ENCODE results near the gene DLG3. TPM values are rescaled to one million over a fixed set of nuclear protein-coding genes. Genes with fewer than 3 reads are reported as not detected.
A peak's percentile ranks its signal among the peaks of the same experiment; 100 is the strongest.

The DLG3 gene
- total and polyA plus RNA-seq, 12 donors: 5.7 to 13.1 (median 10.4) TPM

DNA sequence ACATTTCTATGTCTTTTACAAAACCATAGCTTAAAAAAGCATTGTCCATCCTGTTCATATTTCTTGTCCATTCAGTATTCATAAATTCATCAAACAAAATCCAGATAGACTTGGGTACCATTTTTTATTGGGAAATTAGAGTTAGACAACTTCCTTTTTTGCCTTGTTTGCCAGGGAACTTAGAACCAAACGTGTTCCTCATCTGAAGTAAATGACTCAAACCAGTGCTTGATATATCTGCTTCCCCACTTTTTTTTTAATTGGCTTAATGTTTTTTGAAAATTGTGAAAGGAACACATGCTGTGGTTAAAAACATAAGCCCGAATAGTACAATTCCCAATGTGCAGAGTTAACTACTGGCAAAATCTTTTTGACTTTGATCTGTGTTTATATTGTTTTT lies 44.2 kb downstream of the DLG3 start:
- WGBS, 2 donors: 75 to 79% methylated on average over 2 of the region's 2 CpGs

DNA sequence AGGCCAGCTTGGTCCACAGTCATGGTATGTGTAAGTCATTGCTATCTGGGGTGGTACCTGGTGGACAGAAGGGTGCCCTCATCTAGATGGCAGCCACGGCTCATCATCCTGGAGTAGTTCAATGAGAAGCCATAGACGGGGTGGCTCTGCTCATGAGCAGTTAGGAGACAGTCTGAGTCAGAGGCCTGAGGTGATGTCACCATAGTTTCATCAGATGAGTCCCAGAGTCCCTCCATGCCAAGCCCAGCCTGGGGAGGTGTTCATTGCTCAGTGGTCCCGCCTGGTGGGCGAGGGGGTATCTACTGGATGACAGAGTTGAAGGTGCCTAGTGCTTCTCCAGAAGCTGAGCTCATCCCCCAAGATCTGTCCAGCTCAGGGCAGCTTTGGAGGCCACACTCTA lies 49.8 kb downstream of the DLG3 start:
- ATAC-seq: no peak
- H3K36me3 ChIP-seq: peaks cover 0 to 53% (median 0%) of the 10 kb centered on the region in 9 donors
- TF ChIP-seq, protein P1, sequence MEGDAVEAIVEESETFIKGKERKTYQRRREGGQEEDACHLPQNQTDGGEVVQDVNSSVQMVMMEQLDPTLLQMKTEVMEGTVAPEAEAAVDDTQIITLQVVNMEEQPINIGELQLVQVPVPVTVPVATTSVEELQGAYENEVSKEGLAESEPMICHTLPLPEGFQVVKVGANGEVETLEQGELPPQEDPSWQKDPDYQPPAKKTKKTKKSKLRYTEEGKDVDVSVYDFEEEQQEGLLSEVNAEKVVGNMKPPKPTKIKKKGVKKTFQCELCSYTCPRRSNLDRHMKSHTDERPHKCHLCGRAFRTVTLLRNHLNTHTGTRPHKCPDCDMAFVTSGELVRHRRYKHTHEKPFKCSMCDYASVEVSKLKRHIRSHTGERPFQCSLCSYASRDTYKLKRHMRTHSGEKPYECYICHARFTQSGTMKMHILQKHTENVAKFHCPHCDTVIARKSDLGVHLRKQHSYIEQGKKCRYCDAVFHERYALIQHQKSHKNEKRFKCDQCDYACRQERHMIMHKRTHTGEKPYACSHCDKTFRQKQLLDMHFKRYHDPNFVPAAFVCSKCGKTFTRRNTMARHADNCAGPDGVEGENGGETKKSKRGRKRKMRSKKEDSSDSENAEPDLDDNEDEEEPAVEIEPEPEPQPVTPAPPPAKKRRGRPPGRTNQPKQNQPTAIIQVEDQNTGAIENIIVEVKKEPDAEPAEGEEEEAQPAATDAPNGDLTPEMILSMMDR (IDR thresholded peaks at IDR 0.05): no peak
- H3K27me3 ChIP-seq: peaks cover 0 to 6% (median 0%) of the 10 kb centered on the region in 7 donors
- no peak overlapping the region for H3K4me3 ChIP-seq
- WGBS, 2 donors: 93 to 96% methylated on average over 4 of the region's 4 CpGs
- no peak overlapping the region for H3K27ac ChIP-seq
- DNase-seq: no peak
- no peaks in the 10 kb centered on the region for H3K9me3 ChIP-seq
- intact Hi-C loops (cut with DNase I): no loop called here
- H3K4me1 ChIP-seq: no peaks in the 10 kb centered on the region

More for the DNA sequence above, 44.2 kb downstream of the DLG3 start:
- ATAC-seq (no peak), DNase-seq (no peak)
- Histone ChIP-seq H3K4me1 (no peaks in the 10 kb centered on the region), H3K4me3 (no peak overlapping the region), H3K9me3 (no peaks in the 10 kb centered on the region), H3K36me3 (peaks cover 0 to 28% (median 0%) of the 10 kb centered on the region in 9 donors), H3K27me3 (peaks cover 0 to 10% (median 0%) of the 10 kb centered on the region in 7 donors), H3K27ac (no peak overlapping the region)
- intact Hi-C loops (cut with DNase I): no loop called here
- TF ChIP-seq, protein P1 (IDR thresholded peaks at IDR 0.05): no peak

DNA sequence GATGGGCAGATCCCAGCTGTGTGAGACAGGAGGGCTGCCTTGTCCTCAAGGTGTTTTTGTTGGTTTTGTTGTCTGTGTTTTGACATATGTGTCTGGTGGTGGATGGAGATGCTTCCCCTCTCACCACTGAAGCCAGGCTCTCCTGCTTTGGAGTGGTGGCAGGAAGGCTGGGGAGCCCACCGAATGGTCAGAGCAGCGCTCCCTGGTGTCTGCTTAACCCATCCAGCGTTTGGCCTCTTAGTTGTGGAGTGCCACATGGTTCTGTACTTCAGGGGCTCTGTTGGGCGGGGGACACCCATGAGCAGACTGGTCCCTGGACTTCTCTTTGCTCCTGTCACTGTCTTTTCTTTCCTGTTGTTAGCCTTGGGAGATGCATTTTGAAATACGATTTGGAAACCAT lies 51.9 kb downstream of the DLG3 start:
- Histone ChIP-seq H3K4me3 (no peak overlapping the region), H3K9me3 (no peaks in the 10 kb centered on the region), H3K27me3 (no peaks in the 10 kb centered on the region), H3K36me3 (peaks cover 0 to 71% (median 0%) of the 10 kb centered on the region in 9 donors), H3K4me1 (no peaks in the 10 kb centered on the region), H3K27ac (no peak overlapping the region)
- intact Hi-C loops (cut with DNase I): no loop called here
- TF ChIP-seq, protein P1 (IDR thresholded peaks at IDR 0.05): no peak
- no peak for ATAC-seq
- 58 to 69% methylated on average over 5 of the region's 5 CpGs for WGBS, 2 donors
- no peak for DNase-seq

DNA sequence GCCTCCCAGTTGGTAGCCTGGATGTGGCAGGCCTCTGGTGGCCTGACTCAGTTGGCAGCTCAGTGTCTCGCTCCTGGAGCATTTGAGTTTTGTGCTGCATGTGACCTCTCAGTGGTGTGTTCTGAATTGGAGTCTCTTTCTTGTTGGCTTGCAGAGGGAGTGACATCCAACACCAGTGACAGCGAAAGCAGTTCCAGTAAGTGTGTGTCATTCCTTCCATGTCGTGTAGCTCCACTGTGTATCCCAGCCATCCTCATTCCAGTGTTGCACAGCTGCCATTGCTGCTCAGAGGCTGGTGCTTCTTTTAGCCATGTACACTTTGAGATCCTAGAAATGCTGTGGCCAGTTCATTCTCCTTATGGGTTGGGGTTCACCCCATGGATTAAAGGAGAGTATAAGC lies 52.4 kb downstream of the DLG3 start:
- H3K4me1 ChIP-seq: no peaks in the 10 kb centered on the region
- no peaks in the 10 kb centered on the region for H3K27me3 ChIP-seq
- H3K9me3 ChIP-seq: no peaks in the 10 kb centered on the region
- H3K27ac ChIP-seq: no peak overlapping the region
- intact Hi-C loops (cut with DNase I): no loop called here
- DNase-seq (no peak), ATAC-seq (peak in 4 of 8 donors; percentile 19 to 61 (median 38))
- TF ChIP-seq, protein P1 (IDR thresholded peaks at IDR 0.05): no peak
- H3K4me3 ChIP-seq: no peak overlapping the region
- whole genome bisulfite sequencing, 2 donors: 73 to 80% methylated on average over 3 of the region's 3 CpGs
- peaks cover 0 to 75% (median 0%) of the 10 kb centered on the region in 9 donors for H3K36me3 ChIP-seq

Data from heart right ventricle (tissue), 16 donors.